ENCODE data around the gene PPTC7. TPM values are rescaled to one million over a fixed set of nuclear protein-coding genes. Genes with fewer than 3 reads are reported as not detected.
A peak's percentile ranks its signal among the peaks of the same experiment; 100 is the strongest.
"Not testable (repeated sequence)": the region's sequence is repeated elsewhere in the genome, so short reads cannot be mapped to it uniquely, and the experiment has no call there.

PPTC7 gene
- total RNA-seq, 3 donors from 2014 or later = 32.2 to 34.8 (median 32.8) TPM

DNA sequence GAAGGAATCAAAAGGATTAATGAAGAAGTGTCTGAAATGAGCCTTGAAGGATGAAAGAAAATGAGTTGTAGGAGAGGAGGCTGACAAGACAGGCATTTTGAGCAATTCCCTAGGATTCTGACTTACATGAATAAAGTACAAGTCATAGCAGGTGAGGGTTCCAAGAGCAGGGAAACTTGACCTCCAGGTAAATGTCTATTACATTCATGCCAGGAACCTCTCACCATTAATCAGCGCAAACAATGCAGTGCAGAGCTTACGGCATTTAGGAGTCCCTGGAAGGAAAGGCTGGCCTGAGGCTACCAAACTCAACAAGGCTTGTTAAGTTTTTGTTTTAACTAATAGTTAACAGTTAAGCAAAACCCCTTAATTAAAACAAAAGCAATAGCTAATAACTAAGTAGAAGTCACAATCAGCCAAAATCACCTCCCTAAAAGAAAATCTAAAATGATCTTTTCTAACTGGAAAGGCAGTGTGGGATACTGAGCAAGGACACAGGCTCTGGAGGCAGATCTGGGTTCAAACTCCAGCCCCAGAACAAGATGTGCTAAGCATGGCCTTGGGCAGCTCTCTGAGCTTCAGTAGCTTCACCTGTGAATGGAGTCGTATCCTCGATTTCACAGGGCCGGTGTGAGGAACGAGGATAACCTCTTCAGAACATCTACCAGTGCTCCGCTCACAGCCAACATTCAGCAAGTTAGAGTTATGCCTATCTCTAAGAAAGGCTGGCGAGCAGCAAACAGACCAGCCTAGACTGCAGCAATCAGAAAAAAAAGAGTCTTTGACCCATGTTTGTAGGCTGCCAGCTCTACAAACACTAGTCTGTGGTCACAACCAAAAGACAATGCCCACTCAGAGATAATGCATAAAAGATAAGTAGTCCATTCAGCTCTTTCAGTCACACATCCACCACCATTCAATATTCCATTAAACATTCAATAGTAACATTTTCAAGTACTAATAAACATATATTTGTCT, 16.9 kb downstream of the PPTC7 start:
- TF ChIP-seq, protein P1, sequence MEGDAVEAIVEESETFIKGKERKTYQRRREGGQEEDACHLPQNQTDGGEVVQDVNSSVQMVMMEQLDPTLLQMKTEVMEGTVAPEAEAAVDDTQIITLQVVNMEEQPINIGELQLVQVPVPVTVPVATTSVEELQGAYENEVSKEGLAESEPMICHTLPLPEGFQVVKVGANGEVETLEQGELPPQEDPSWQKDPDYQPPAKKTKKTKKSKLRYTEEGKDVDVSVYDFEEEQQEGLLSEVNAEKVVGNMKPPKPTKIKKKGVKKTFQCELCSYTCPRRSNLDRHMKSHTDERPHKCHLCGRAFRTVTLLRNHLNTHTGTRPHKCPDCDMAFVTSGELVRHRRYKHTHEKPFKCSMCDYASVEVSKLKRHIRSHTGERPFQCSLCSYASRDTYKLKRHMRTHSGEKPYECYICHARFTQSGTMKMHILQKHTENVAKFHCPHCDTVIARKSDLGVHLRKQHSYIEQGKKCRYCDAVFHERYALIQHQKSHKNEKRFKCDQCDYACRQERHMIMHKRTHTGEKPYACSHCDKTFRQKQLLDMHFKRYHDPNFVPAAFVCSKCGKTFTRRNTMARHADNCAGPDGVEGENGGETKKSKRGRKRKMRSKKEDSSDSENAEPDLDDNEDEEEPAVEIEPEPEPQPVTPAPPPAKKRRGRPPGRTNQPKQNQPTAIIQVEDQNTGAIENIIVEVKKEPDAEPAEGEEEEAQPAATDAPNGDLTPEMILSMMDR (IDR thresholded peaks at IDR 0.05) = no peak
- intact Hi-C loops (cut with DNase I, micrococcal nuclease) = no loop called here
- ATAC-seq = no peak

DNA sequence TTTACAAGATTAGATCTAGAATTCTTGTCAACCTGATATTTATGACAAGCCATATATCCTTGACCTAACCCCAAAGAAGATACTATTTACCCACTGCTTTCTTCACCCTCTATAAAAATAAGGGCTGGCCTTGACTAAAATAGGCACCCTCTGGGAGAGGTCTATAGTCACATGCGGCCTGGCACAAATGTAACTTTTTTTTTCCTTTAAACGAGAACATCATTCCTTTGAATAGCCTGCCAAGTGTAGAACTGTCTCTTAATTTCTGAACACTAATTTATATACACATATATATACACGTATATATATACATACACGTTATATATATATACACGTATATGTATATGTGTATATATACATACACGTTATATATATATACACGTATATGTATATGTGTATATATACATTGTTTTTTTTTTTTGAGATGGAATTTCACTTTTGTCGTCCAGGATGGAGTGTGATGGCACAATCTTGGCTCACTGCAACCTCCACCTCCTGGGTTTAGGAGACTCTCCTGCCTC, 18.6 kb downstream of the PPTC7 start:
- Histone ChIP-seq H3K9me3 (no peaks in the 10 kb centered on the region), H3K4me1 (ENCODE audit: low read depth) (peaks cover 27% of the 10 kb centered on the region), H3K36me3 (ENCODE audit: low read depth) (no peaks in the 10 kb centered on the region), H3K4me3 (no peak overlapping the region)
- TF ChIP-seq, protein P1 (IDR thresholded peaks at IDR 0.05) = no peak
- DNase-seq = no peak
- intact Hi-C loops (cut with DNase I, micrococcal nuclease) = no loop called here
- peak; percentile 62 for ATAC-seq

More for the DNA sequence above, 16.9 kb downstream of the PPTC7 start:
- H3K9me3 ChIP-seq = peaks cover 4% of the 10 kb centered on the region
- no peak for DNase-seq
- no peaks in the 10 kb centered on the region for H3K36me3 ChIP-seq (ENCODE audit: low read depth)
- H3K4me3 ChIP-seq = no peak overlapping the region
- peaks cover 27% of the 10 kb centered on the region for H3K4me1 ChIP-seq (ENCODE audit: low read depth)

DNA sequence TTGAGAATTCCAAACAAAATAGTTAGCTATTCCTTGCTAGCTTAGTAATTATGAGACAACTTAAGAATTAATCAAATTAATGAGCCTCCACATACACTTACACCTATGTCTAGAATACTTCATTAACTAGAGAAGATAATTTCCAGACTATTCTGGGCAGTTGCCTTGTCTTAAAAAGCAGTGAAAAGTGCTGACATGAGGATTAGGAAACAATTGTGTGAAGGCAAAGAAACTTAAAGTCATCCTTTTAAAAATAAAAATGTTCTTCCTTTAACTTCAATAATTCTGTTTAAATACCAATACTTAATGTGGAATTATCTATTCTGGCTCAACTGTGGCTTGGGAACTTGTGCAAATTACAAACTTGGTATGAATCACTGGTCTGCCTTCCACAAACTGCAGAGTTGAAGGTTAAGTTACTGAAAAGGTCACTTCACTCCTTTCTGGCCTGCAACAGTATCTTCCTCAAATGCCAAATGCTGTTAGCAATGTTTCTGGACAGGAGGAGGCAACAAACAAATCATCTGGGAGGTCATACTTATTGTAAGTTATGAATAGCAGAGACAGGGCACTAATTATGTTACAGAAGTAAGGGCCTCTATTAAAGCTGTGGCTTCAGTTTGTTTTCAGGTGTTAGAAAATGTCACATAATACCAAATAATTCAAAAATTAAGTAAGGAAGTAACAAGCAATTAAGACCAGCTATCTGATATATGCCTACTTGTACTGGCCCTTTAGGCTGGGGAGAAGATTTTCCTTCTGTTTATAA, 19.2 kb downstream of the PPTC7 start:
- DNase-seq (no peak), ATAC-seq (peak; percentile 44)
- intact Hi-C loops (cut with DNase I, micrococcal nuclease) = no loop called here
- Histone ChIP-seq H3K4me3 (no peak overlapping the region), H3K4me1 (ENCODE audit: low read depth) (peaks cover 27% of the 10 kb centered on the region), H3K9me3 (no peaks in the 10 kb centered on the region), H3K36me3 (ENCODE audit: low read depth) (no peaks in the 10 kb centered on the region)
- TF ChIP-seq, protein P1 (IDR thresholded peaks at IDR 0.05) = no peak

DNA sequence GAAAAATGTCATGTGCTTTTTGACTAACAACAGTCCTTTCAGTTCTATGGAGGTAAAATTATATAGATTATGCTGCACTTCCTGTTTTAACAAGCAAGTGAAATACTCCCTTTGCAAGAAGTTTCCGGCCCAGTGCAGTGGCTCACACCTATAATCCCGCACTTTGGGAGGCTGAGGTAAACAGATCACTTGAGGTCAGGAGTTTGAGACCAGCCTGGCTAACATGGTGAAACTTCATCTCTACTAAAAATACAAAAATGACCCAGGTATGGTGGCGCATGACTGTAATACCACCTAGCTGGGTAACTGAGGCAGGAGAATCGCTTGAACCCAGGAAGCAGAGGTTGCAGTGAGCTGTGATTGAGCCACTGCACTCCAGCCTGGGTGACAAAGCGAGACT, 20.7 kb downstream of the PPTC7 start:
- ATAC-seq = peak; percentile 63
- DNase-seq; intact Hi-C loops (cut with DNase I, micrococcal nuclease); H3K4me3 ChIP-seq; H3K9me3 ChIP-seq; H3K36me3 ChIP-seq (ENCODE audit: low read depth): not testable (repeated sequence)
- peaks cover 27% of the 10 kb centered on the region for H3K4me1 ChIP-seq (ENCODE audit: low read depth)

DNA sequence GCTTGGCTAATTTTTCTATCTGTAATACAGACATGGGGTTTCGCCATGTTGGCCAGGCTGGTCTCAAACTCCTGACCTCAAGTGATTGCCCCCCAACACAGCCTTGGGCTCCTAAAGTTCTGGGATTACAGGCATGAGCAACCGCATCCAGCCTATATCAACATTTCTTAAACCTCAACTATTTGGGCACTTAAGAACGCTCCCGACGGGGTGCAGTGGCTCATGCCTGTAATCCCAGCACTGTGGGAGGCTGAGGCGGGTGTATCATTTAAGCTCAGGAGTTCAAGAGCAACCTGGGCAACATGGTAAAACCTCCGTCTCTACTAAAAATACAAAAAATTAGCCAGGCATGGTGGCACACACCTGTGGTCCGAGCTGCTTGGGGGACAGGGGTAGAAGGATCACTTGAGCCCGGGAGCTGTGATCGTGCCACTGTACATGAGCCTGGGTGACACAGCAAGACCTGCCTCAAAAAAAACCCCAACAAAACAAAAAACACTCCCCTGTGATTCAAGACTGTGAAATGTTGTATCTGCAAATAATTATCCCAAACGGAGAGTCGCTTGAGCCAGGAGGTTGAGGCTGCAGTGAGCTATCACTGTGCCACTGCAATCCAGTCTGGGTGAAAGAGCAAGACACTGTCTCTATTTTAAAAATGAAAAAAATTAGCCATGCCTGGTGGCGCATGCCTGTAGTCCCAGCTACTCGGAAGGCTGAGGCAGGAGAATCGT, 21.5 kb downstream of the PPTC7 start:
- no peak overlapping the region for H3K4me3 ChIP-seq
- peaks cover 24% of the 10 kb centered on the region for H3K4me1 ChIP-seq (ENCODE audit: low read depth)
- ATAC-seq (no peak), DNase-seq (no peak)
- intact Hi-C loops (cut with DNase I, micrococcal nuclease) = no loop called here
- TF ChIP-seq, protein P1 (IDR thresholded peaks at IDR 0.05) = no peak
- no peaks in the 10 kb centered on the region for H3K36me3 ChIP-seq (ENCODE audit: low read depth)
- no peaks in the 10 kb centered on the region for H3K9me3 ChIP-seq
